ENCODE data around the gene POC1B.

DNA sequence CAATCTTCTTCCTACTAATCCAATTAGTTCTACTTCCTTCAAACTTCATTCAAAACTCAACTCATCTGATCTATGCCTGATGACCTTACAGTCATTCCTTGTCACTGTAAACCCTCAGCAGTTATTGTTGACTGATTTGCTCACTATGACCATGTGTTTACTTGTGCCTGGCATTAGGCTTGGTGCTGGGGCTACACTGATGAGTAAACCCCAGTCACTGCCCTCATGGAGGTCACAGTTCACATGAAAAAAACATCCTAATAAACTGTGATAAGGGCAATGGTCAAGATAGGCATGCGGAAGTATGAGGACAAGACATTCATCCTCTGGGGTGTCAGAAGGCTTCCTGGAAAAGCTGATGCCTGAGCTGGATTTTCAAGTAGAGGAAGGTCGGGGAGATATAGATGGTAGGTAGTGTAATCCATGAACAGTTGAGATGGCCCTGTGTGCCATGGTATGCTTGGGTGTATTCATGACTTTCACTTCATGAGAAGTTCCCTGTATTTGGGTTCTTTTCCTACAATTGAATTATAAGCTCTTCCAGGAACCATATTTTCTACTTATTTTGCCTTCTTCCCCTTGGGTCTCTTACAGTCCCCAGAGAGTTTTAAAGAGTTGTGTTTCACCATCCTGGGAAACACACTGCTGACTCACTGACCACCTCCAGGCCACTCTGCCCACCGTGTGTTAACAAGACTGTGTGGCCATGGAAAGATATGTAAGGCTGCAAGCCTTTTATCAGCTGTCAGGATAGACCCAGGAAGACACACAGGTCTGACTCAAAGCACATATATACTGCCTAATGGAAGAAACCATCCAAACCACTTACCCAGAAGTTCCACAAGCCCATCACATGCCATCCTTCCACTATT lies 134.8 kb downstream of the POC1B start:
- TF ChIP-seq, protein P1, sequence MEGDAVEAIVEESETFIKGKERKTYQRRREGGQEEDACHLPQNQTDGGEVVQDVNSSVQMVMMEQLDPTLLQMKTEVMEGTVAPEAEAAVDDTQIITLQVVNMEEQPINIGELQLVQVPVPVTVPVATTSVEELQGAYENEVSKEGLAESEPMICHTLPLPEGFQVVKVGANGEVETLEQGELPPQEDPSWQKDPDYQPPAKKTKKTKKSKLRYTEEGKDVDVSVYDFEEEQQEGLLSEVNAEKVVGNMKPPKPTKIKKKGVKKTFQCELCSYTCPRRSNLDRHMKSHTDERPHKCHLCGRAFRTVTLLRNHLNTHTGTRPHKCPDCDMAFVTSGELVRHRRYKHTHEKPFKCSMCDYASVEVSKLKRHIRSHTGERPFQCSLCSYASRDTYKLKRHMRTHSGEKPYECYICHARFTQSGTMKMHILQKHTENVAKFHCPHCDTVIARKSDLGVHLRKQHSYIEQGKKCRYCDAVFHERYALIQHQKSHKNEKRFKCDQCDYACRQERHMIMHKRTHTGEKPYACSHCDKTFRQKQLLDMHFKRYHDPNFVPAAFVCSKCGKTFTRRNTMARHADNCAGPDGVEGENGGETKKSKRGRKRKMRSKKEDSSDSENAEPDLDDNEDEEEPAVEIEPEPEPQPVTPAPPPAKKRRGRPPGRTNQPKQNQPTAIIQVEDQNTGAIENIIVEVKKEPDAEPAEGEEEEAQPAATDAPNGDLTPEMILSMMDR (IDR thresholded peaks at IDR 0.05) = no peak
- no peak for TF ChIP-seq POLR2A (IDR thresholded peaks at IDR 0.05)
